Smooth muscle cell (in vitro differentiated cells): ENCODE data around the gene OASL. TPM values are rescaled to one million over a fixed set of nuclear protein-coding genes. Genes with fewer than 3 reads are reported as not detected.
"Not testable (repeated sequence)": the region's sequence is repeated elsewhere in the genome, so short reads cannot be mapped to it uniquely, and the experiment has no call there.

Source experiments
- DNase-seq: peaks from one replicate; lab custom pipeline; 2025; ENCODE audit not compliant: unreplicated experiment; lab: John Stamatoyannopoulos, UW
- H2AFZ ChIP-seq: fragments of 200-600 bp; sonication (generic); 2 replicates; pipeline ENCODE4 v1.6.0; 2016; ENCODE audit warnings: antibody characterized with exemption, low read depth, mild to moderate bottlenecking
- H3F3A ChIP-seq: fragments of 200-600 bp; sonication (generic); 2 replicates; pipeline ENCODE4 v1.6.0; 2017; ENCODE audit warnings: antibody characterized with exemption, low read depth
- H3K27ac ChIP-seq: fragments of 200-600 bp; sonication (generic); 2 replicates; pipeline ENCODE4 v1.5.1; 2016; ENCODE audit warnings: low read depth, mild to moderate bottlenecking
- H3K27me3 ChIP-seq: fragments of 200-600 bp; sonication (generic); 2 replicates; pipeline ENCODE4 v1.6.1; 2016; ENCODE audit warnings: low read depth, mild to moderate bottlenecking
- H3K36me3 ChIP-seq: fragments of 200-600 bp; sonication (generic); 2 replicates; pipeline ENCODE4 v1.5.1; 2016; ENCODE audit warnings: low read depth
- H3K4me1 ChIP-seq: fragments of 200-600 bp; sonication (generic); 2 replicates; pipeline ENCODE4 v1.5.1; 2016; ENCODE audit warnings: low read depth
- H3K4me2 ChIP-seq: fragments of 200-600 bp; sonication (generic); 2 replicates; pipeline ENCODE4 v1.6.0; 2016; ENCODE audit warnings: mild to moderate bottlenecking
- H3K4me3 ChIP-seq: fragments of 200-600 bp; sonication (generic); 2 replicates; pipeline ENCODE4 v1.5.1; 2016; ENCODE audit warnings: mild to moderate bottlenecking
- H3K79me2 ChIP-seq: fragments of 200-600 bp; sonication (generic); 2 replicates; pipeline ENCODE4 v1.6.0; 2016; ENCODE audit warnings: low read depth, mild to moderate bottlenecking
- H3K9ac ChIP-seq: fragments of 200-600 bp; sonication (generic); 2 replicates; pipeline ENCODE4 v1.6.0; 2016; ENCODE audit warnings: low read depth
- H3K9me3 ChIP-seq: fragments of 200-600 bp; sonication (generic); replicated peaks from 2 replicates; pipeline ENCODE4 v1.5.1; 2016; ENCODE audit warnings: low read depth
- H4K20me1 ChIP-seq: fragments of 200-600 bp; sonication (generic); 2 replicates; pipeline ENCODE4 v1.6.0; 2016; ENCODE audit warnings: low read depth
- WGBS: methylation state at CpG from one replicate; pipeline ENCODE4 v1.1.7; 2016; ENCODE audit warnings: low lambda C conversion rate; 5-methylcytosine and 5-hydroxymethylcytosine counted together
- polyA plus RNA-seq: library from polyadenylated mRNA; unstranded; fragments of >200 nt; fragmentation: Nextera tagmentation; extraction: Ambion mirVana; gene quantifications from 2 replicates; pipeline ENCODE4 v1.2.1, GENCODE V29; 2016
- total RNA-seq: library from RNA; depleted of rRNA; stranded (reverse); fragments of >200 nt; gene quantifications from 2 replicates; pipeline ENCODE4 v1.2.3, GENCODE V29; 2014
- TF ChIP-seq, protein P1 (sequence below): fragments of 200-600 bp; sonication (generic); IDR thresholded peaks from 2 replicates; pipeline ENCODE4 v1.5.1; 2017; ENCODE audit warnings: borderline replicate concordance, mild to moderate bottlenecking, antibody characterized with exemption; ENCODE audit not compliant: insufficient read depth, poor library complexity, severe bottlenecking

Gene OASL
- total and polyA plus RNA-seq, 2 experiments from 2014 or later: not detected

DNA sequence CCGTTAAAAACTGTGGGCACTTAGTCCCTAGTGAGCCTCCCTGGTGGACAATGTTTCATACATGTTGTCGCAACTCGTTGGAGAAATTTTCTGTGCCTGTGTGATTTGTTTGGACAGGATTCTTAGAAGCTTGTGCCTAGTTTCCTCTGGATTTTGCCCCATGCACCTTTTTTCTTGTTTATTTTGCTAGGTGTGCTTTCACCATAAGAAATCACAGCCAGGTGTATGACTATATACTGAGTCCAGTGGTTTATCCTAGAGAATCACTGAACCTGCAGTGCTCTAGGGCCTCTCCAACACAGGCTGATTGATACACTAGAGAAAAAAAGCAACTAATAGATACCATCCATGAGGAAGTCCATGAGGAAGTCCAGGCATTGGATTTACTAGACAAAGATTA is 33.1 kb upstream of the OASL start:
- no peak for DNase-seq
- whole genome bisulfite sequencing: 91% methylated on average over 3 of the region's 3 CpGs
- H3K4me2 ChIP-seq: no peak overlapping the region

DNA sequence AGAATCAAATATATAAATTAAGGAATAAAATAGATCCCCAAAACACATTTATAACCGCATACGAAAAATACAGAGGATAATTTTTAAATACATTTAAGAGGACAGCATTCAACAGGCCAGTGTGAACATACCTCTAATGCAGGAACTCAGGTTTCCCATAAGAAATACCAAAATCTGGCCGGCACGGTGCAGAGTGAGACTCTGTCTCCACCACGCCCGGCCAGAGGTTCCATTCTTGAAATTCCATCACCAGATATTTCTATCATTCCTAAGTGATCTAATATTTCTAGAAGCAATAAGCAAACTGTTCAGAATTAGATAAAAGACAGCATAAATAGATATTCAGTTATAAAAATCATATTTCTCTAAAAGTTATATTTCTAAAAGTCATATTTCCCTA is 30.2 kb upstream of the OASL start:
- 92% methylated on average over 6 of the region's 6 CpGs for WGBS

More for the DNA sequence above, 33.1 kb upstream of the OASL start:
- no peaks in the 10 kb centered on the region for H3K79me2 ChIP-seq
- H2AFZ ChIP-seq: no peak overlapping the region
- H4K20me1 ChIP-seq: no peaks in the 10 kb centered on the region
- no peaks in the 10 kb centered on the region for H3K4me1 ChIP-seq
- no peak overlapping the region for H3K27ac ChIP-seq
- no peaks in the 10 kb centered on the region for H3K36me3 ChIP-seq
- H3K27me3 ChIP-seq: peaks cover 3% of the 10 kb centered on the region
- no peaks in the 10 kb centered on the region for H3K9me3 ChIP-seq
- TF ChIP-seq, protein P1, sequence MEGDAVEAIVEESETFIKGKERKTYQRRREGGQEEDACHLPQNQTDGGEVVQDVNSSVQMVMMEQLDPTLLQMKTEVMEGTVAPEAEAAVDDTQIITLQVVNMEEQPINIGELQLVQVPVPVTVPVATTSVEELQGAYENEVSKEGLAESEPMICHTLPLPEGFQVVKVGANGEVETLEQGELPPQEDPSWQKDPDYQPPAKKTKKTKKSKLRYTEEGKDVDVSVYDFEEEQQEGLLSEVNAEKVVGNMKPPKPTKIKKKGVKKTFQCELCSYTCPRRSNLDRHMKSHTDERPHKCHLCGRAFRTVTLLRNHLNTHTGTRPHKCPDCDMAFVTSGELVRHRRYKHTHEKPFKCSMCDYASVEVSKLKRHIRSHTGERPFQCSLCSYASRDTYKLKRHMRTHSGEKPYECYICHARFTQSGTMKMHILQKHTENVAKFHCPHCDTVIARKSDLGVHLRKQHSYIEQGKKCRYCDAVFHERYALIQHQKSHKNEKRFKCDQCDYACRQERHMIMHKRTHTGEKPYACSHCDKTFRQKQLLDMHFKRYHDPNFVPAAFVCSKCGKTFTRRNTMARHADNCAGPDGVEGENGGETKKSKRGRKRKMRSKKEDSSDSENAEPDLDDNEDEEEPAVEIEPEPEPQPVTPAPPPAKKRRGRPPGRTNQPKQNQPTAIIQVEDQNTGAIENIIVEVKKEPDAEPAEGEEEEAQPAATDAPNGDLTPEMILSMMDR: no peak
- H3K4me3 ChIP-seq: no peak overlapping the region
- H3K9ac ChIP-seq: no peak overlapping the region
- H3F3A ChIP-seq: no peaks in the 10 kb centered on the region

DNA sequence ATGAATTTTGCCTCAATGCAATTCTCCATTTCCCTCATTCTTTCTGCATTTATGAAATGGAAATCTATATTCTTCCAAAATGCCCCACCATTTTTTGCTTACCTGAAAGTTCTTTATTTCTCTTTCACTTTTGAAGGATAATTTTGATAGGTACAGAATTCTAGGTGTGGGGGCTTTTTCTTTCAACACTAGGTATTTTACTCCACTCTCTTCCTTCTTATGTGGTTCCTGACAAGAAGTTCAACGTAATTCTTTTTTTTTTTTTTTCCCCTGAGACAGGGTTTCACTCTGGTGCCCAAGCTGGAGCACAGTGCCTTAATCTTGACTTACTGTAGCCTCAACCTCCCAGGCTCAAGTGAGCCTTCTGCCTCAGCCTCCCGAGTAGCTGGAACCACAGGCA is 26.3 kb upstream of the OASL start:
- peaks cover 3% of the 10 kb centered on the region for H3K27me3 ChIP-seq
- H3F3A ChIP-seq: no peaks in the 10 kb centered on the region
- no peak for DNase-seq
- H4K20me1 ChIP-seq: no peaks in the 10 kb centered on the region
- H3K9ac ChIP-seq: no peak overlapping the region
- H3K27ac ChIP-seq: no peak overlapping the region
- H3K79me2 ChIP-seq: no peaks in the 10 kb centered on the region
- TF ChIP-seq, protein P1: no peak
- no peak overlapping the region for H2AFZ ChIP-seq
- H3K4me2 ChIP-seq: no peak overlapping the region
- no peaks in the 10 kb centered on the region for H3K9me3 ChIP-seq
- H3K4me1 ChIP-seq: no peaks in the 10 kb centered on the region
- WGBS: 74% methylated on average over 2 of the region's 2 CpGs
- H3K36me3 ChIP-seq: no peaks in the 10 kb centered on the region
- no peak overlapping the region for H3K4me3 ChIP-seq

More for the DNA sequence above, 30.2 kb upstream of the OASL start:
- Histone ChIP-seq H2AFZ (no peak overlapping the region), H3K4me1 (no peaks in the 10 kb centered on the region), H4K20me1 (no peaks in the 10 kb centered on the region), H3K9me3 (no peaks in the 10 kb centered on the region), H3F3A (no peaks in the 10 kb centered on the region), H3K4me2 (no peak overlapping the region), H3K4me3 (no peak overlapping the region), H3K79me2 (no peaks in the 10 kb centered on the region), H3K27me3 (peaks cover 3% of the 10 kb centered on the region), H3K9ac (no peak overlapping the region), H3K36me3 (no peaks in the 10 kb centered on the region), H3K27ac (no peak overlapping the region)
- no peak for DNase-seq
- TF ChIP-seq, protein P1: no peak

DNA sequence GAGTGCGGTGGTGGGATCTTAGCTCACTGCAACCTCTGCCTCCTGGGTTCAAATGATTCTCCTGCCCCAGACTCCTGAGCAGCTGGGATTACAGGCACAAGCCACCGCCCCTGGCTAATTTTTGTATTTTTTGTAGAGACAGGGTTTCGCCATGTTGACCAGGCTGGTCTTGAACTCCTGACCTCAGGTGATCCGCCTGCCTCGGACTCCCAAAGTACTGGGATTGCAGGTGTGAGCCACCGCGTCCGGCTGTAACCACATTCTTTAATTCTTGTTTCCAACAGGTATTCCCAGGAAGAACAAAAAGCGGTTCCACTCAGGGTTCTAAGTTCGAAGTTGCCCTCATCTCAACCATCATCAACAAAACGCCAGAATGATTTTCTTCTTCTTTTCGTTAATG is 25.5 kb upstream of the OASL start:
- DNase-seq, H3K4me2 ChIP-seq: not testable (repeated sequence)
- WGBS: 93% methylated on average over 10 of the region's 12 CpGs

More for the DNA sequence above, 25.5 kb upstream of the OASL start:
- not testable (repeated sequence) for H3K4me1 ChIP-seq, H3K27me3 ChIP-seq, H4K20me1 ChIP-seq, H3F3A ChIP-seq, H3K27ac ChIP-seq, H3K79me2 ChIP-seq, H3K36me3 ChIP-seq, H3K4me3 ChIP-seq, H3K9me3 ChIP-seq, H3K9ac ChIP-seq, H2AFZ ChIP-seq
